Natural killer cell (primary cell): ENCODE data around the gene COPZ2. TPM values are rescaled to one million over a fixed set of nuclear protein-coding genes. Genes with fewer than 3 reads are reported as not detected.

ENCODE experiments used
- ATAC-seq, 3 donors: fragments of 150-1000 bp in 2 of 3; fragments of 200-7000 bp in 1 of 3; cut with Tn5 transposase; 1 replicate in 1 of 3; 2 replicates in 2 of 3; pipeline ENCODE4 v1.10.0; 2021; ENCODE audit warnings: mild to moderate bottlenecking in 2 of 3, moderate library complexity in 2 of 3
- DNase-seq, 2 donors: peaks; one replicate each; pipeline versions ENCODE4 v3.0.0 to v3.0.0-alpha.2; 2013 to 2021; ENCODE audit warnings: mixed read lengths in 1 of 2
- H3K27ac ChIP-seq: one replicate; pipeline ENCODE4 v1.5.1; 2013; ENCODE audit warnings: mild to moderate bottlenecking, low read length
- H3K27me3 ChIP-seq: one replicate; pipeline ENCODE4 v1.6.1; 2013; ENCODE audit warnings: low read length; ENCODE audit not compliant: control insufficient read depth, insufficient read depth
- H3K36me3 ChIP-seq: one replicate; pipeline ENCODE4 v1.6.1; 2013; ENCODE audit warnings: low read length; ENCODE audit not compliant: control insufficient read depth, insufficient read depth
- H3K4me1 ChIP-seq: one replicate; pipeline ENCODE4 v1.6.1; 2013; ENCODE audit warnings: low read length; ENCODE audit not compliant: control insufficient read depth, insufficient read depth
- H3K4me3 ChIP-seq: one replicate; pipeline ENCODE4 v1.5.1; 2013; ENCODE audit warnings: low read length
- H3K9me3 ChIP-seq: one replicate; pipeline ENCODE4 v1.6.1; 2013; ENCODE audit warnings: low read length; ENCODE audit not compliant: control insufficient read depth, insufficient read depth
- H3K27ac Mint-ChIP-seq, 2 donors: one replicate each; pipeline ENCODE4 v1.8.0; 2022; ENCODE audit warnings: mild to moderate bottlenecking in 2 of 2, mixed read lengths in 2 of 2, moderate library complexity in 1 of 2
- H3K27me3 Mint-ChIP-seq, 2 donors: one replicate each; pipeline ENCODE4 v1.8.0; 2022; ENCODE audit warnings: low read depth in 2 of 2, mixed read lengths in 2 of 2
- H3K36me3 Mint-ChIP-seq: one replicate; pipeline ENCODE4 v1.8.0; 2022; ENCODE audit warnings: mixed read lengths
- H3K4me1 Mint-ChIP-seq, 2 donors: one replicate each; pipeline ENCODE4 v1.8.0; 2022; ENCODE audit warnings: mixed read lengths in 2 of 2
- H3K4me3 Mint-ChIP-seq: one replicate; pipeline ENCODE4 v1.8.0; 2022; ENCODE audit warnings: mild to moderate bottlenecking, moderate library complexity, mixed read lengths
- H3K9me3 Mint-ChIP-seq, 2 donors: one replicate each; pipeline ENCODE4 v1.8.0; 2022; ENCODE audit warnings: mixed read lengths in 2 of 2
- WGBS: methylation state at CpG from one replicate; pipeline ENCODE4 v1.1.7; 2013; ENCODE audit warnings: missing lambda C conversion rate; ENCODE audit not compliant: insufficient coverage; 5-methylcytosine and 5-hydroxymethylcytosine counted together
- intact Hi-C: fragments of 100-400 bp; cut with micrococcal nuclease; formaldehyde crosslinking; loops from one replicate; pipeline ENCODE4 v1.14.2; 2022
- total RNA-seq, 4 donors: library from RNA; stranded (reverse); fragments of 120-200 nt in 1 of 4; gene quantifications; one replicate each; pipeline versions ENCODE4 v1.2.3 to v1.2.4, GENCODE V29; 2013 to 2022
- TF ChIP-seq, protein P1 (sequence below): fragments of 200-600 bp; IDR thresholded peaks from one replicate; pipeline ENCODE4 v1.8.0; 2022; ENCODE audit warnings: antibody characterized with exemption

COPZ2 gene
- total RNA-seq, 3 donors from 2014 or later (not counting 1 experiment from before 2014, with no cell fraction given) = 15.9 to 19.1 (median 16.5) TPM

DNA sequence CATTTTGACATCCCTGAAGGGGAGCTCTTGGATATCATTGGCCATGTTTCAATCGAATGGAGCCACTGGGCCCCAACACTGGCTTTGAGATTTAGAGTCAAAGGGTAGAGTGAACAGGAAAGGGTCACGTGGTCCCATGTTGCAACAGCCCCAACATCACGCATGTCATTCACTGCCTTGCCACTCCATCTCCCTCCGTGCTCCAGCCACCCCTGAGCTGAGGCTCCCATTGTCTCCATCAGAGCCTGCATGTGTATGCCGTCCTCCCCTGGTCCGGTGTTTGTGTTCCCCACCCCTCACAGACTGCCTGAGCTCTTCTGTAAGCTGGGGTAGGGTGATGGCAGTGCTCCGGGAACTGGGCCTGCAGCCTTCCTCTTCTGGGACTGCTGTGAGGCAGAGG, 22.7 kb upstream of the COPZ2 start:
- Mint-ChIP-seq H3K4me1 (peaks cover 14 to 26% of the 10 kb centered on the region in 2 donors), H3K36me3 (no peaks in the 10 kb centered on the region), H3K27me3 (no peaks in the 10 kb centered on the region), H3K4me3 (no peak overlapping the region), H3K9me3 (no peaks in the 10 kb centered on the region), H3K27ac (no peak overlapping the region)
- no peaks in the 10 kb centered on the region for H3K27me3 ChIP-seq
- peaks cover 3% of the 10 kb centered on the region for H3K4me1 ChIP-seq
- TF ChIP-seq, protein P1, sequence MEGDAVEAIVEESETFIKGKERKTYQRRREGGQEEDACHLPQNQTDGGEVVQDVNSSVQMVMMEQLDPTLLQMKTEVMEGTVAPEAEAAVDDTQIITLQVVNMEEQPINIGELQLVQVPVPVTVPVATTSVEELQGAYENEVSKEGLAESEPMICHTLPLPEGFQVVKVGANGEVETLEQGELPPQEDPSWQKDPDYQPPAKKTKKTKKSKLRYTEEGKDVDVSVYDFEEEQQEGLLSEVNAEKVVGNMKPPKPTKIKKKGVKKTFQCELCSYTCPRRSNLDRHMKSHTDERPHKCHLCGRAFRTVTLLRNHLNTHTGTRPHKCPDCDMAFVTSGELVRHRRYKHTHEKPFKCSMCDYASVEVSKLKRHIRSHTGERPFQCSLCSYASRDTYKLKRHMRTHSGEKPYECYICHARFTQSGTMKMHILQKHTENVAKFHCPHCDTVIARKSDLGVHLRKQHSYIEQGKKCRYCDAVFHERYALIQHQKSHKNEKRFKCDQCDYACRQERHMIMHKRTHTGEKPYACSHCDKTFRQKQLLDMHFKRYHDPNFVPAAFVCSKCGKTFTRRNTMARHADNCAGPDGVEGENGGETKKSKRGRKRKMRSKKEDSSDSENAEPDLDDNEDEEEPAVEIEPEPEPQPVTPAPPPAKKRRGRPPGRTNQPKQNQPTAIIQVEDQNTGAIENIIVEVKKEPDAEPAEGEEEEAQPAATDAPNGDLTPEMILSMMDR = no peak
- ATAC-seq (no peak), DNase-seq (no peak)
- intact Hi-C loops = no loop called here
- WGBS = 87% methylated on average over 5 of the region's 7 CpGs
- no peak overlapping the region for H3K4me3 ChIP-seq
- no peak overlapping the region for H3K27ac ChIP-seq
- H3K9me3 ChIP-seq = no peaks in the 10 kb centered on the region
- H3K36me3 ChIP-seq = peaks cover 72% of the 10 kb centered on the region

DNA sequence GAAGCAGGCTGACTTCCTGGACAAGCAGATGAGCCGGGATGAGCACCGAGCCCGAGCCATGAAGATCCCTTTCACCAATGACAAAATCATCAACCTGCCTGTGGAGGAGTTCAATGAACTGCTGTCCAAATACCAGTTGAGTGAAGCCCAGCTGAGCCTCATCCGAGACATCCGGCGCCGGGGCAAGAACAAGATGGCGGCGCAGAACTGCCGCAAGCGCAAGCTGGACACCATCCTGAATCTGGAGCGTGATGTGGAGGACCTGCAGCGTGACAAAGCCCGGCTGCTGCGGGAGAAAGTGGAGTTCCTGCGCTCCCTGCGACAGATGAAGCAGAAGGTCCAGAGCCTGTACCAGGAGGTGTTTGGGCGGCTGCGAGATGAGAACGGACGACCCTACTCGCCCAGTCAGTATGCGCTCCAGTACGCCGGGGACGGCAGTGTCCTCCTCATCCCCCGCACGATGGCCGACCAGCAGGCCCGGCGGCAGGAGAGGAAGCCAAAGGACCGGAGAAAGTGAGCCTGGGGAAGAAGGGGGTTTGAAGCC, 21.6 kb upstream of the COPZ2 start:
- H3K4me3 ChIP-seq = no peak overlapping the region
- ATAC-seq (no peak), DNase-seq (no peak)
- H3K27ac ChIP-seq = no peak overlapping the region
- no peaks in the 10 kb centered on the region for H3K9me3 Mint-ChIP-seq
- WGBS = 99% methylated on average over 32 of the region's 32 CpGs
- no peaks in the 10 kb centered on the region for H3K36me3 Mint-ChIP-seq
- H3K27ac Mint-ChIP-seq = peak overlapping the region in 1 of 2 donors; percentile 60
- H3K27me3 Mint-ChIP-seq = no peaks in the 10 kb centered on the region
- TF ChIP-seq, protein P1 = no peak
- H3K4me3 Mint-ChIP-seq = no peak overlapping the region
- peaks cover 15 to 32% of the 10 kb centered on the region in 2 donors for H3K4me1 Mint-ChIP-seq
- peaks cover 9% of the 10 kb centered on the region for H3K4me1 ChIP-seq
- intact Hi-C loops = no loop called here
- no peaks in the 10 kb centered on the region for H3K9me3 ChIP-seq
- no peaks in the 10 kb centered on the region for H3K27me3 ChIP-seq
- H3K36me3 ChIP-seq = peaks cover 69% of the 10 kb centered on the region

DNA sequence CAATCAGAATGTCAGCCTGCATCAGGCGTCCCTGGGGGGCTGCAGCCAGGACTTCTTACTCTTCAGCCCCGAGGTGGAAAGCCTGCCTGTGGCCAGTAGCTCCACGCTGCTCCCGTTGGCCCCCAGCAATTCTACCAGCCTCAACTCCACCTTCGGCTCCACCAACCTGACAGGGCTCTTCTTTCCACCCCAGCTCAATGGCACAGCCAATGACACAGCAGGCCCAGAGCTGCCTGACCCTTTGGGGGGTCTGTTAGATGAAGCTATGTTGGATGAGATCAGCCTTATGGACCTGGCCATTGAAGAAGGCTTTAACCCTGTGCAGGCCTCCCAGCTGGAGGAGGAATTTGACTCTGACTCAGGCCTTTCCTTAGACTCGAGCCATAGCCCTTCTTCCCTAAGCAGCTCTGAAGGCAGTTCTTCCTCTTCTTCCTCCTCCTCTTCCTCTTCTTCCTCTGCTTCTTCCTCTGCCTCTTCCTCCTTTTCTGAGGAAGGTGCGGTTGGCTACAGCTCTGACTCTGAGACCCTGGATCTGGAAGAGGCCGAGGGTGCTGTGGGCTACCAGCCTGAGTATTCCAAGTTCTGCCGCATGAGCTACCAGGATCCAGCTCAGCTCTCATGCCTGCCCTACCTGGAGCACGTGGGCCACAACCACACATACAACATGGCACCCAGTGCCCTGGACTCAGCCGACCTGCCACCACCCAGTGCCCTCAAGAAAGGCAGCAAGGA, 21.0 kb upstream of the COPZ2 start:
- Histone ChIP-seq H3K27me3 (no peaks in the 10 kb centered on the region), H3K4me1 (peaks cover 11% of the 10 kb centered on the region), H3K4me3 (no peak overlapping the region), H3K9me3 (no peaks in the 10 kb centered on the region), H3K27ac (no peak overlapping the region), H3K36me3 (peaks cover 72% of the 10 kb centered on the region)
- peaks cover 15 to 32% of the 10 kb centered on the region in 2 donors for H3K4me1 Mint-ChIP-seq
- intact Hi-C loops = no loop called here
- H3K9me3 Mint-ChIP-seq = no peaks in the 10 kb centered on the region
- H3K27me3 Mint-ChIP-seq = no peaks in the 10 kb centered on the region
- TF ChIP-seq, protein P1 = no peak
- DNase-seq (no peak), ATAC-seq (no peak)
- H3K36me3 Mint-ChIP-seq = no peaks in the 10 kb centered on the region
- WGBS = 97% methylated on average over 11 of the region's 11 CpGs
- no peak overlapping the region for H3K4me3 Mint-ChIP-seq
- peak overlapping the region in 1 of 2 donors; percentile 44 for H3K27ac Mint-ChIP-seq
